Suprapubic skin (tissue), 3 donors: ENCODE data around the gene ASB4.

Experiments
- EP300 ChIP-seq: sonication (generic); formaldehyde crosslinking; IDR thresholded peaks from one replicate; pipeline ENCODE4 v1.6.1; 2017; ENCODE audit warnings: antibody characterized with exemption
- TF ChIP-seq, protein P1 (sequence below), 2 donors: fragments of 200-600 bp in 1 of 2; fragments of 450-650 bp in 1 of 2; sonication (generic) in 1 of 2; IDR thresholded peaks; one replicate each; pipeline ENCODE4 v1.5.1; 2016 to 2019; ENCODE audit warnings: antibody characterized with exemption in 2 of 2, mild to moderate bottlenecking in 1 of 2, moderate library complexity in 1 of 2

DNA sequence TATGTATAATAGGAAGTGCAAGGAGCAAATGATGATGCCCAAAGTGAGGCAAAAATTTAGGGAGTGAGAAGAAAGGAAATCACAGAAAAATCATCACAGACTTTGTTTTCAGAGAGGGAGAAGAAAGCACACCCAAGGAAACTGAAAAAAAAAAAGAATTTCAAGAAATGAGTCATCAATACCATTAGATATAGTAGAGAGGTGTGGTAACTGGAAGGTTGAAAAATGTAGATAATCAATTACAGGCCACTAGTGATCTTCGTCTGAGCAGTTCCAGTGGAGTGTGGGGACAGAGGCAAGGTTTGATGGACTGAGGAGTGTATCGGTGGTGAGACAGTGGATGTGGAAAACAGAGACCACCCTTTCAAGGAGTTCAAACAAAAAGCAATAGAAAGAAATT lies 31.7 kb downstream of the ASB4 start:
- TF ChIP-seq, protein P1, sequence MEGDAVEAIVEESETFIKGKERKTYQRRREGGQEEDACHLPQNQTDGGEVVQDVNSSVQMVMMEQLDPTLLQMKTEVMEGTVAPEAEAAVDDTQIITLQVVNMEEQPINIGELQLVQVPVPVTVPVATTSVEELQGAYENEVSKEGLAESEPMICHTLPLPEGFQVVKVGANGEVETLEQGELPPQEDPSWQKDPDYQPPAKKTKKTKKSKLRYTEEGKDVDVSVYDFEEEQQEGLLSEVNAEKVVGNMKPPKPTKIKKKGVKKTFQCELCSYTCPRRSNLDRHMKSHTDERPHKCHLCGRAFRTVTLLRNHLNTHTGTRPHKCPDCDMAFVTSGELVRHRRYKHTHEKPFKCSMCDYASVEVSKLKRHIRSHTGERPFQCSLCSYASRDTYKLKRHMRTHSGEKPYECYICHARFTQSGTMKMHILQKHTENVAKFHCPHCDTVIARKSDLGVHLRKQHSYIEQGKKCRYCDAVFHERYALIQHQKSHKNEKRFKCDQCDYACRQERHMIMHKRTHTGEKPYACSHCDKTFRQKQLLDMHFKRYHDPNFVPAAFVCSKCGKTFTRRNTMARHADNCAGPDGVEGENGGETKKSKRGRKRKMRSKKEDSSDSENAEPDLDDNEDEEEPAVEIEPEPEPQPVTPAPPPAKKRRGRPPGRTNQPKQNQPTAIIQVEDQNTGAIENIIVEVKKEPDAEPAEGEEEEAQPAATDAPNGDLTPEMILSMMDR (IDR thresholded peaks at IDR 0.05) = no peak
- TF ChIP-seq EP300 = no peak
